HepG2 (cell line): ENCODE results near the gene GPLD1. TPM values are rescaled to one million over a fixed set of nuclear protein-coding genes. Genes with fewer than 3 reads are reported as not detected.
A peak's percentile ranks its signal among the peaks of the same experiment; 100 is the strongest.

Experiments used
- ARNT2 ChIP-seq: sonication (generic); formaldehyde crosslinking; IDR thresholded peaks from 2 replicates; pipeline ENCODE4 v1.8.0; 2022; ENCODE audit warnings: mild to moderate bottlenecking, low read depth, missing genetic modification reagents, moderate library complexity
- CCDC6 ChIP-seq: sonication (generic); formaldehyde crosslinking; IDR thresholded peaks from 2 replicates; pipeline ENCODE4 v1.8.1; 2022; ENCODE audit warnings: mild to moderate bottlenecking, missing genetic modification reagents, moderate library complexity
- ELF3 ChIP-seq: IDR thresholded peaks from 2 replicates; pipeline ENCODE4 v1.6.1; 2016; ENCODE audit warnings: missing genetic modification reagents, missing compliant biosample characterization
- IKZF4 ChIP-seq: sonication (generic); formaldehyde crosslinking; IDR thresholded peaks from 2 replicates; pipeline ENCODE4 v1.5.1; 2020; ENCODE audit warnings: borderline replicate concordance, mild to moderate bottlenecking, low read depth, missing genetic modification reagents; ENCODE audit errors: not compliant biosample characterization
- KAT2B ChIP-seq: fragments of 150-350 bp; IDR thresholded peaks from 2 replicates; pipeline ENCODE4 v1.6.1; 2014; ENCODE audit warnings: low read depth, low read length, borderline replicate concordance
- KAT8 ChIP-seq: IDR thresholded peaks from 2 replicates; pipeline ENCODE4 v1.6.1; 2016; ENCODE audit warnings: missing genetic modification reagents, missing compliant biosample characterization
- SMYD3 ChIP-seq: sonication (generic); formaldehyde crosslinking; IDR thresholded peaks from 2 replicates; pipeline ENCODE4 v1.8.1; 2023; ENCODE audit warnings: mild to moderate bottlenecking, missing genetic modification reagents
- ZNF333 ChIP-seq: sonication (generic); formaldehyde crosslinking; IDR thresholded peaks from 2 replicates; pipeline ENCODE4 v1.4.0; 2020; ENCODE audit warnings: mild to moderate bottlenecking, missing genetic modification reagents, borderline replicate concordance
- ZNF563 ChIP-seq: sonication (generic); formaldehyde crosslinking; IDR thresholded peaks from 2 replicates; pipeline ENCODE4 v1.8.0; 2022; ENCODE audit warnings: mild to moderate bottlenecking, moderate library complexity, missing genetic modification reagents
- polyA plus RNA-seq, 8 experiments: library from polyadenylated mRNA; depleted of rRNA in 3 of 8; stranded (reverse) in 7 of 8; unstranded in 1 of 8; fragments of >200 nt; fragmentation: Illumina TruSeq in 4 of 8; extraction: Trizol in 4 of 8; gene quantifications; 2 replicates each; pipeline versions ENCODE4 v1.2.1 to v1.2.3, GENCODE V29; 2011 to 2016; ENCODE audit warnings: low read depth in 4 of 8, missing spikeins in 1 of 8, mixed read lengths in 1 of 8; ENCODE audit not compliant: insufficient read depth in 1 of 8
- total RNA-seq, 5 experiments: library from RNA; depleted of rRNA; stranded (reverse); fragments of >200 nt; fragmentation: Illumina TruSeq; extraction: Trizol; gene quantifications; 2 replicates each; pipeline ENCODE4 v1.2.3, GENCODE V29; 2016; ENCODE audit warnings: low read depth in 1 of 5
- TF ChIP-seq, protein P1 (sequence below): sonication (generic); formaldehyde crosslinking; IDR thresholded peaks from 2 replicates; pipeline ENCODE4 v1.4.0; 2020; ENCODE audit warnings: missing genetic modification reagents
- TF ChIP-seq, protein P2 (sequence below): sonication (generic); formaldehyde crosslinking; IDR thresholded peaks from 2 replicates; pipeline ENCODE4 v1.9.0; 2021; ENCODE audit warnings: missing genetic modification reagents, borderline replicate concordance
- TF ChIP-seq, protein P3 (sequence below), 2 experiments: fragments of 450-650 bp in 1 of 2; sonication (generic) in 1 of 2; formaldehyde crosslinking in 1 of 2; IDR thresholded peaks; 2 replicates each; pipeline versions ENCODE4 v1.6.1 to v1.8.0; 2016 to 2022; ENCODE audit warnings: antibody characterized with exemption in 1 of 2, mild to moderate bottlenecking in 1 of 2, missing genetic modification reagents in 1 of 2
- TF ChIP-seq, protein P4 (sequence below): IDR thresholded peaks from 2 replicates; pipeline ENCODE4 v1.6.1; 2016; ENCODE audit warnings: mild to moderate bottlenecking

GPLD1 gene
- total and polyA plus RNA-seq, 2 of the 13 experiments (the other 11 are each of a cell fraction or from before 2014, with no cell fraction given): 6.2 to 7.6 TPM

DNA sequence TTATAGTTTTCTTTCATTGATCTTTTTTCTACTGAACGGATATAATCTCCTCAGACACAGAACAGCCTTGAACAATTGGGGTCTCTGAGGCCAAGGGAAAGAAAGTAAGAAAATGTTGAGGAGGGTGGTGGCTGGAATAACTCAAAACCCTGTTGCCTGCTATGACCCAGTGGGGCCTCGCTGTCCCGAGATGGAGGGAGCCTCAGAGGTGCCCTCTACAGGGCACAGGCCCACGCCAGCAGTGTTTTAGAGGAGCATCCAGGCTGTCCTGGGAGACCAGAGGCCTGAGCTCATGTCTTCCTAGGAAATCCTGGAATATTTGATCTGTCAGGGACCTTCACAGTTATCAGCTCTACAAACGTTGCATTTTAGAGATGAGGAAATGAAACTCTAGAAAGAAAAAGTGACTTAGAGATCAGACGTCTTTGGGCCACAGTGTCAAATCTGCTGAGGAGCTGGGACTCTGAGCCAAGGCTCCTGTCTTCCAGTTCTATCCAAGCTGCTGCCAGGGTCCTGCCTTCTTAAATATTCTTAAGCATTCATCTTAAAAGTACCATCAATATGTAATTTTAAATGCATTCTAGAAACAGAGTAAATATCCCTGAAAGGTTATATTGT, 31.7 kb upstream of the GPLD1 start (continued):
- TF ChIP-seq, protein P1, sequence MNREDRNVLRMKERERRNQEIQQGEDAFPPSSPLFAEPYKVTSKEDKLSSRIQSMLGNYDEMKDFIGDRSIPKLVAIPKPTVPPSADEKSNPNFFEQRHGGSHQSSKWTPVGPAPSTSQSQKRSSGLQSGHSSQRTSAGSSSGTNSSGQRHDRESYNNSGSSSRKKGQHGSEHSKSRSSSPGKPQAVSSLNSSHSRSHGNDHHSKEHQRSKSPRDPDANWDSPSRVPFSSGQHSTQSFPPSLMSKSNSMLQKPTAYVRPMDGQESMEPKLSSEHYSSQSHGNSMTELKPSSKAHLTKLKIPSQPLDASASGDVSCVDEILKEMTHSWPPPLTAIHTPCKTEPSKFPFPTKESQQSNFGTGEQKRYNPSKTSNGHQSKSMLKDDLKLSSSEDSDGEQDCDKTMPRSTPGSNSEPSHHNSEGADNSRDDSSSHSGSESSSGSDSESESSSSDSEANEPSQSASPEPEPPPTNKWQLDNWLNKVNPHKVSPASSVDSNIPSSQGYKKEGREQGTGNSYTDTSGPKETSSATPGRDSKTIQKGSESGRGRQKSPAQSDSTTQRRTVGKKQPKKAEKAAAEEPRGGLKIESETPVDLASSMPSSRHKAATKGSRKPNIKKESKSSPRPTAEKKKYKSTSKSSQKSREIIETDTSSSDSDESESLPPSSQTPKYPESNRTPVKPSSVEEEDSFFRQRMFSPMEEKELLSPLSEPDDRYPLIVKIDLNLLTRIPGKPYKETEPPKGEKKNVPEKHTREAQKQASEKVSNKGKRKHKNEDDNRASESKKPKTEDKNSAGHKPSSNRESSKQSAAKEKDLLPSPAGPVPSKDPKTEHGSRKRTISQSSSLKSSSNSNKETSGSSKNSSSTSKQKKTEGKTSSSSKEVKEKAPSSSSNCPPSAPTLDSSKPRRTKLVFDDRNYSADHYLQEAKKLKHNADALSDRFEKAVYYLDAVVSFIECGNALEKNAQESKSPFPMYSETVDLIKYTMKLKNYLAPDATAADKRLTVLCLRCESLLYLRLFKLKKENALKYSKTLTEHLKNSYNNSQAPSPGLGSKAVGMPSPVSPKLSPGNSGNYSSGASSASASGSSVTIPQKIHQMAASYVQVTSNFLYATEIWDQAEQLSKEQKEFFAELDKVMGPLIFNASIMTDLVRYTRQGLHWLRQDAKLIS (CRISPR knock-in tag): no peak
- TF ChIP-seq ARNT2 (CRISPR knock-in tag): no peak
- TF ChIP-seq IKZF4 (CRISPR knock-in tag): no peak
- TF ChIP-seq ELF3 (CRISPR knock-in tag): peak; percentile 36; the same call in 1 of the 2 replicates
- TF ChIP-seq, protein P2, sequence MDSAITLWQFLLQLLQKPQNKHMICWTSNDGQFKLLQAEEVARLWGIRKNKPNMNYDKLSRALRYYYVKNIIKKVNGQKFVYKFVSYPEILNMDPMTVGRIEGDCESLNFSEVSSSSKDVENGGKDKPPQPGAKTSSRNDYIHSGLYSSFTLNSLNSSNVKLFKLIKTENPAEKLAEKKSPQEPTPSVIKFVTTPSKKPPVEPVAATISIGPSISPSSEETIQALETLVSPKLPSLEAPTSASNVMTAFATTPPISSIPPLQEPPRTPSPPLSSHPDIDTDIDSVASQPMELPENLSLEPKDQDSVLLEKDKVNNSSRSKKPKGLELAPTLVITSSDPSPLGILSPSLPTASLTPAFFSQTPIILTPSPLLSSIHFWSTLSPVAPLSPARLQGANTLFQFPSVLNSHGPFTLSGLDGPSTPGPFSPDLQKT (CRISPR knock-in tag): no peak
- TF ChIP-seq, protein P3, sequence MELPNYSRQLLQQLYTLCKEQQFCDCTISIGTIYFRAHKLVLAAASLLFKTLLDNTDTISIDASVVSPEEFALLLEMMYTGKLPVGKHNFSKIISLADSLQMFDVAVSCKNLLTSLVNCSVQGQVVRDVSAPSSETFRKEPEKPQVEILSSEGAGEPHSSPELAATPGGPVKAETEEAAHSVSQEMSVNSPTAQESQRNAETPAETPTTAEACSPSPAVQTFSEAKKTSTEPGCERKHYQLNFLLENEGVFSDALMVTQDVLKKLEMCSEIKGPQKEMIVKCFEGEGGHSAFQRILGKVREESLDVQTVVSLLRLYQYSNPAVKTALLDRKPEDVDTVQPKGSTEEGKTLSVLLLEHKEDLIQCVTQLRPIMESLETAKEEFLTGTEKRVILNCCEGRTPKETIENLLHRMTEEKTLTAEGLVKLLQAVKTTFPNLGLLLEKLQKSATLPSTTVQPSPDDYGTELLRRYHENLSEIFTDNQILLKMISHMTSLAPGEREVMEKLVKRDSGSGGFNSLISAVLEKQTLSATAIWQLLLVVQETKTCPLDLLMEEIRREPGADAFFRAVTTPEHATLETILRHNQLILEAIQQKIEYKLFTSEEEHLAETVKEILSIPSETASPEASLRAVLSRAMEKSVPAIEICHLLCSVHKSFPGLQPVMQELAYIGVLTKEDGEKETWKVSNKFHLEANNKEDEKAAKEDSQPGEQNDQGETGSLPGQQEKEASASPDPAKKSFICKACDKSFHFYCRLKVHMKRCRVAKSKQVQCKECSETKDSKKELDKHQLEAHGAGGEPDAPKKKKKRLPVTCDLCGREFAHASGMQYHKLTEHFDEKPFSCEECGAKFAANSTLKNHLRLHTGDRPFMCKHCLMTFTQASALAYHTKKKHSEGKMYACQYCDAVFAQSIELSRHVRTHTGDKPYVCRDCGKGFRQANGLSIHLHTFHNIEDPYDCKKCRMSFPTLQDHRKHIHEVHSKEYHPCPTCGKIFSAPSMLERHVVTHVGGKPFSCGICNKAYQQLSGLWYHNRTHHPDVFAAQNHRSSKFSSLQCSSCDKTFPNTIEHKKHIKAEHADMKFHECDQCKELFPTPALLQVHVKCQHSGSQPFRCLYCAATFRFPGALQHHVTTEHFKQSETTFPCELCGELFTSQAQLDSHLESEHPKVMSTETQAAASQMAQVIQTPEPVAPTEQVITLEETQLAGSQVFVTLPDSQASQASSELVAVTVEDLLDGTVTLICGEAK (IDR thresholded peaks at IDR 0.05): no peak
- TF ChIP-seq, protein P3 (CRISPR knock-in tag; IDR thresholded peaks at IDR 0.05): no peak
- TF ChIP-seq ZNF333 (CRISPR knock-in tag): no peak
- TF ChIP-seq ZNF563 (CRISPR knock-in tag): no peak
- TF ChIP-seq, protein P4, sequence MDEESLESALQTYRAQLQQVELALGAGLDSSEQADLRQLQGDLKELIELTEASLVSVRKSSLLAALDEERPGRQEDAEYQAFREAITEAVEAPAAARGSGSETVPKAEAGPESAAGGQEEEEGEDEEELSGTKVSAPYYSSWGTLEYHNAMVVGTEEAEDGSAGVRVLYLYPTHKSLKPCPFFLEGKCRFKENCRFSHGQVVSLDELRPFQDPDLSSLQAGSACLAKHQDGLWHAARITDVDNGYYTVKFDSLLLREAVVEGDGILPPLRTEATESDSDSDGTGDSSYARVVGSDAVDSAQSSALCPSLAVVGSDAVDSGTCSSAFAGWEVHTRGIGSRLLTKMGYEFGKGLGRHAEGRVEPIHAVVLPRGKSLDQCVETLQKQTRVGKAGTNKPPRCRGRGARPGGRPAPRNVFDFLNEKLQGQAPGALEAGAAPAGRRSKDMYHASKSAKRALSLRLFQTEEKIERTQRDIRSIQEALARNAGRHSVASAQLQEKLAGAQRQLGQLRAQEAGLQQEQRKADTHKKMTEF (CRISPR knock-in tag): 0 out of 2 replicates have a peak, but pooled peaks have one; percentile 32
- TF ChIP-seq KAT8 (CRISPR knock-in tag): peak; percentile 66
- no peak for TF ChIP-seq KAT2B
- TF ChIP-seq CCDC6 (CRISPR knock-in tag): no peak
- no peak for TF ChIP-seq SMYD3 (CRISPR knock-in tag)
